ENCODE results near the gene CRYBG2. TPM values are rescaled to one million over a fixed set of nuclear protein-coding genes. Genes with fewer than 3 reads are reported as not detected.
A peak's percentile ranks its signal among the peaks of the same experiment; 100 is the strongest.
"Not testable (repeated sequence)": the region's sequence is repeated elsewhere in the genome, so short reads cannot be mapped to it uniquely, and the experiment has no call there.

Gene CRYBG2
- total and polyA plus RNA-seq, 2 of the 8 experiments (the other 6 are each of a cell fraction or from before 2014, with no cell fraction given): 14.2 to 17.0 TPM

GRCh38 chr1:26372611-26373010 lies 18.7 kb upstream of the CRYBG2 start, which contains the start of gene ZNF683:
ZNF683 (minus strand) TSS chr1:26372750; CDS start chr1:26368571, 4,179 bp downstream.
- not testable (repeated sequence) for H3K4me2 ChIP-seq (ENCODE audit: insufficient read depth in 1 of 2, low read depth in 2 of 2, low read length in 2 of 2); H3K4me3 ChIP-seq (ENCODE audit: extremely low read depth in 1 of 4, insufficient read depth in 2 of 4, low read depth in 3 of 4, low read length in 4 of 4); DNase-seq (ENCODE audit: low read depth in 1 of 2, low spot score in 2 of 2); H3K4me1 ChIP-seq (replicated peaks in 1 of 4; ENCODE audit: control insufficient read depth in 3 of 4, insufficient read depth in 4 of 4, low read length in 3 of 4); H3K9me3 ChIP-seq (ENCODE audit: insufficient read depth in 2 of 2, low read depth in 1 of 2, low read length in 1 of 2); H3K79me1 ChIP-seq (ENCODE audit: low read depth, low read length); H3K79me2 ChIP-seq (ENCODE audit: control insufficient read depth in 1 of 2, insufficient read depth in 2 of 2, low read length in 2 of 2); H4K20me1 ChIP-seq (replicated peaks in 1 of 2; ENCODE audit: control insufficient read depth in 1 of 2, insufficient read depth in 2 of 2, low read length in 2 of 2); H3K36me3 ChIP-seq (ENCODE audit: control insufficient read depth in 2 of 4, insufficient read depth in 4 of 4, low read length in 3 of 4); H4K5ac ChIP-seq (ENCODE audit: insufficient read length, low read depth, low read length); H3K9ac ChIP-seq (replicated peaks in 1 of 4; ENCODE audit: extremely low read depth in 1 of 4, low read depth in 3 of 4, low read length in 3 of 4); H2BK5ac ChIP-seq (ENCODE audit: low read depth, low read length); H3K27me3 ChIP-seq (replicated peaks in 1 of 4; ENCODE audit: control insufficient read depth in 3 of 4, extremely low read depth in 1 of 4, insufficient read depth in 3 of 4, low read length in 3 of 4); H3K23ac ChIP-seq (ENCODE audit: insufficient read length); H4K91ac ChIP-seq (replicated peaks; ENCODE audit: insufficient read length, low read length); H3K4ac ChIP-seq (replicated peaks; ENCODE audit: insufficient read length, low read depth, low read length); H3K56ac ChIP-seq (replicated peaks; ENCODE audit: insufficient read length, low read depth, low read length); H3K14ac ChIP-seq (ENCODE audit: insufficient read length); H2BK12ac ChIP-seq (ENCODE audit: low read depth, low read length); H3K23me2 ChIP-seq (ENCODE audit: low read depth, low read length); H3K27ac ChIP-seq (ENCODE audit: low read depth, low read length); H2AFZ ChIP-seq (ENCODE audit: low read length); H4K8ac ChIP-seq (ENCODE audit: extremely low read depth, insufficient read depth, low read length); H2AK5ac ChIP-seq (ENCODE audit: low read depth, low read length); FAIRE-seq; H2BK15ac ChIP-seq (ENCODE audit: low read length); H2BK20ac ChIP-seq (ENCODE audit: low read length); H2BK120ac ChIP-seq (replicated peaks; ENCODE audit: low read depth, low read length); H3K18ac ChIP-seq (ENCODE audit: extremely low read depth, low read length)
- WGBS, 2 experiments (ENCODE audit: extremely low coverage in 1 of 2, insufficient coverage in 1 of 2, insufficient read length in 1 of 2, insufficient replicate concordance in 2 of 2, low coverage in 1 of 2, low lambda C conversion rate in 2 of 2, missing lambda C conversion rate in 1 of 2): 86% methylated on average over 3 of the region's 3 CpGs; no CpG with 5 or more reads in 1 of the 2 experiments
- CTCF ChIA-PET (ENCODE audit: partially characterized antibody): interaction anchor here (1.2 to 7.9 kb wide), 5 partner anchors 9 to 98 kb away, joined by 3 to 79 read pairs (median 13); no protein-coding TSS in a partner anchor
- POLR2A ChIA-PET (ENCODE audit: partially characterized antibody): interaction anchor here (1.3 to 1.6 kb wide), 2 partner anchors 8 to 36 kb away, joined by 4 to 5 read pairs; no protein-coding TSS in a partner anchor
- peak; percentile 48; the same call in 1 of the 2 replicates for TF ChIP-seq CREB1 (IDR thresholded peaks at IDR 0.05)
